ENCODE measurements around the gene SMAD4. TPM values are rescaled to one million over a fixed set of nuclear protein-coding genes. Genes with fewer than 3 reads are reported as not detected.

The SMAD4 gene
- total and polyA plus RNA-seq, 4 donors: 12.5 to 143 (median 60.6) TPM

GRCh38 chr18:51072586-51073313, 42.7 kb downstream of the SMAD4 start:
- DNase-seq: no peak
- no peak for ATAC-seq (ENCODE audit: insufficient read depth, low FRiP score)
- WGBS, 2 donors: 97 to 98% methylated on average over 6 of the region's 6 CpGs
- no peak overlapping the region for H3K27ac ChIP-seq (ENCODE audit: low read depth in 1 of 2, low read length in 1 of 2)
- no peak overlapping the region for H3K4me3 ChIP-seq
- H3K9ac ChIP-seq (ENCODE audit: insufficient read depth in 1 of 2, low read length in 2 of 2): no peak overlapping the region
- peaks cover 0 to 3% (median 0%) of the 10 kb centered on the region in 5 donors for H3K4me1 ChIP-seq (ENCODE audit: control insufficient read depth in 5 of 5, insufficient read depth in 5 of 5, low read length in 5 of 5)
- TF ChIP-seq, protein P1, sequence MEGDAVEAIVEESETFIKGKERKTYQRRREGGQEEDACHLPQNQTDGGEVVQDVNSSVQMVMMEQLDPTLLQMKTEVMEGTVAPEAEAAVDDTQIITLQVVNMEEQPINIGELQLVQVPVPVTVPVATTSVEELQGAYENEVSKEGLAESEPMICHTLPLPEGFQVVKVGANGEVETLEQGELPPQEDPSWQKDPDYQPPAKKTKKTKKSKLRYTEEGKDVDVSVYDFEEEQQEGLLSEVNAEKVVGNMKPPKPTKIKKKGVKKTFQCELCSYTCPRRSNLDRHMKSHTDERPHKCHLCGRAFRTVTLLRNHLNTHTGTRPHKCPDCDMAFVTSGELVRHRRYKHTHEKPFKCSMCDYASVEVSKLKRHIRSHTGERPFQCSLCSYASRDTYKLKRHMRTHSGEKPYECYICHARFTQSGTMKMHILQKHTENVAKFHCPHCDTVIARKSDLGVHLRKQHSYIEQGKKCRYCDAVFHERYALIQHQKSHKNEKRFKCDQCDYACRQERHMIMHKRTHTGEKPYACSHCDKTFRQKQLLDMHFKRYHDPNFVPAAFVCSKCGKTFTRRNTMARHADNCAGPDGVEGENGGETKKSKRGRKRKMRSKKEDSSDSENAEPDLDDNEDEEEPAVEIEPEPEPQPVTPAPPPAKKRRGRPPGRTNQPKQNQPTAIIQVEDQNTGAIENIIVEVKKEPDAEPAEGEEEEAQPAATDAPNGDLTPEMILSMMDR (IDR thresholded peaks at IDR 0.05; ENCODE audit: control extremely low read depth, extremely low read depth): no peak
- no peaks in the 10 kb centered on the region for H3K27me3 ChIP-seq (ENCODE audit: control insufficient read depth in 3 of 3, insufficient read depth in 3 of 3, low read length in 2 of 3)
- H3K36me3 ChIP-seq (ENCODE audit: control insufficient read depth in 4 of 4, insufficient read depth in 4 of 4, low read length in 4 of 4): peaks cover 6 to 39% (median 14%) of the 10 kb centered on the region in 4 donors
- H3K9me3 ChIP-seq (ENCODE audit: control insufficient read depth in 4 of 4, insufficient read depth in 3 of 4, low read length in 3 of 4): peaks cover 0 to 2% (median 0%) of the 10 kb centered on the region in 4 donors

DNA sequence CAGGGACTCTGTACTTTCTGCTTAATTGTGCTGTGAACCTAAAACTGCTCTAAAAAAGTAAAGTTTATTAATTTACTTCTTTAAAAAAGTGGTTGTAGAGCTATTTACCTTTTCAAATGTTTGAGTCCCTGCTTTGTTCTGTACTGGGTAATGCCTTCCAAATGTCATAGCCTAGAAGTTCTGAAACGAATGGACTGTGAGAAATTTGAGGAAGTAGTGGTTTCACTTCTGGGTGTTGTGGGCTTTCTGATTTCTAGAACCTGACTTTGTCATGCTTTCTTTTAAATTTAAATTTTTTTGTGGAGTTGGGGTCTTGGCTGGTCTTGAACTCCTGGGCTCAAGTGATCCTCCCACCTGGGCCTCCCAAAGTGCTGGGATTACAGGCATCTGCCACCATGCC, 44.6 kb downstream of the SMAD4 start:
- H3K9ac ChIP-seq (ENCODE audit: insufficient read depth in 1 of 2, low read length in 2 of 2): no peak overlapping the region
- H3K27ac ChIP-seq (ENCODE audit: low read depth in 1 of 2, low read length in 1 of 2): no peak overlapping the region
- H3K4me1 ChIP-seq (ENCODE audit: control insufficient read depth in 5 of 5, insufficient read depth in 5 of 5, low read length in 5 of 5): peaks cover 0 to 3% (median 0%) of the 10 kb centered on the region in 5 donors
- H3K27me3 ChIP-seq (ENCODE audit: control insufficient read depth in 3 of 3, insufficient read depth in 3 of 3, low read length in 2 of 3): no peaks in the 10 kb centered on the region
- H3K36me3 ChIP-seq (ENCODE audit: control insufficient read depth in 4 of 4, insufficient read depth in 4 of 4, low read length in 4 of 4): peaks cover 7 to 48% (median 16%) of the 10 kb centered on the region in 4 donors
- H3K4me3 ChIP-seq: no peak overlapping the region
- H3K9me3 ChIP-seq (ENCODE audit: control insufficient read depth in 4 of 4, insufficient read depth in 3 of 4, low read length in 3 of 4): peaks cover 0 to 2% (median 0%) of the 10 kb centered on the region in 4 donors
- no peak for ATAC-seq (ENCODE audit: insufficient read depth, low FRiP score)
- WGBS, 2 donors: 17 to 62% methylated on average over 1 of the region's 1 CpG
- DNase-seq: no peak
- TF ChIP-seq, protein P1 (IDR thresholded peaks at IDR 0.05; ENCODE audit: control extremely low read depth, extremely low read depth): no peak

GRCh38 chr18:51076503-51076902, 46.5 kb downstream of the SMAD4 start:
- WGBS, 2 donors: 92 to 94% methylated on average over 4 of the region's 4 CpGs
- TF ChIP-seq, protein P1 (IDR thresholded peaks at IDR 0.05; ENCODE audit: control extremely low read depth, extremely low read depth): no peak
- peaks cover 8 to 40% (median 17%) of the 10 kb centered on the region in 4 donors for H3K36me3 ChIP-seq (ENCODE audit: control insufficient read depth in 4 of 4, insufficient read depth in 4 of 4, low read length in 4 of 4)
- no peaks in the 10 kb centered on the region for H3K27me3 ChIP-seq (ENCODE audit: control insufficient read depth in 3 of 3, insufficient read depth in 3 of 3, low read length in 2 of 3)
- H3K4me1 ChIP-seq (ENCODE audit: control insufficient read depth in 5 of 5, insufficient read depth in 5 of 5, low read length in 5 of 5): peaks cover 0 to 3% (median 0%) of the 10 kb centered on the region in 5 donors
- DNase-seq (no peak), ATAC-seq (ENCODE audit: insufficient read depth, low FRiP score) (no peak)
- no peak overlapping the region for H3K27ac ChIP-seq (ENCODE audit: low read depth in 1 of 2, low read length in 1 of 2)
- H3K9ac ChIP-seq (ENCODE audit: insufficient read depth in 1 of 2, low read length in 2 of 2): no peak overlapping the region
- no peak overlapping the region for H3K4me3 ChIP-seq
- H3K9me3 ChIP-seq (ENCODE audit: control insufficient read depth in 4 of 4, insufficient read depth in 3 of 4, low read length in 3 of 4): peaks cover 0 to 2% (median 0%) of the 10 kb centered on the region in 4 donors

Measured in lung (tissue), 12 donors.